Measurements from ENCODE around the gene GAMT. TPM values are rescaled to one million over a fixed set of nuclear protein-coding genes. Genes with fewer than 3 reads are reported as not detected.

Gene GAMT
- total RNA-seq, 2 donors from 2014 or later, result 13.6 to 17.7 TPM

GRCh38 chr19:1396768-1397679, 4.3 kb downstream of the GAMT start:
- peaks cover 6% of the 10 kb centered on the region for H3K4me1 Mint-ChIP-seq (ENCODE audit: low read depth)
- no peaks in the 10 kb centered on the region for H3K9me3 Mint-ChIP-seq
- H3K27me3 Mint-ChIP-seq (ENCODE audit: low read depth), result no peaks in the 10 kb centered on the region
- peaks cover 0 to 3% of the 10 kb centered on the region in 2 donors for H3K36me3 Mint-ChIP-seq (ENCODE audit: insufficient read depth in 2 of 2)
- no peak overlapping the region for H3K4me3 Mint-ChIP-seq
- ATAC-seq (replicated peaks in 1 of 2) (no peak), DNase-seq (no peak)
- no peak overlapping the region for H3K27ac Mint-ChIP-seq

- Mint-ChIP-seq H3K4me3 (no peak overlapping the region), H3K27me3 (ENCODE audit: low read depth) (no peaks in the 10 kb centered on the region), H3K4me1 (ENCODE audit: low read depth) (peaks cover 6% of the 10 kb centered on the region), H3K36me3 (ENCODE audit: insufficient read depth in 2 of 2) (peaks cover 0 to 6% of the 10 kb centered on the region in 2 donors), H3K27ac (no peak overlapping the region), H3K9me3 (no peaks in the 10 kb centered on the region)
- DNase-seq, result no peak
- ATAC-seq (replicated peaks in 1 of 2), result no peak
Measured at GRCh38 chr19:1396019-1396767, 5.1 kb downstream of the GAMT start.

GRCh38 chr19:1395194-1396018, 5.9 kb downstream of the GAMT start:
- no peak overlapping the region for H3K27ac Mint-ChIP-seq
- no peak overlapping the region for H3K4me3 Mint-ChIP-seq
- H3K4me1 Mint-ChIP-seq (ENCODE audit: low read depth), result peaks cover 6% of the 10 kb centered on the region
- no peaks in the 10 kb centered on the region for H3K9me3 Mint-ChIP-seq
- no peak for DNase-seq
- ATAC-seq (replicated peaks in 1 of 2), result no peak
- H3K36me3 Mint-ChIP-seq (ENCODE audit: insufficient read depth in 2 of 2), result peaks cover 1 to 7% of the 10 kb centered on the region in 2 donors
- no peaks in the 10 kb centered on the region for H3K27me3 Mint-ChIP-seq (ENCODE audit: low read depth)

GRCh38 chr19:1394252-1395193, 6.8 kb downstream of the GAMT start:
- H3K27me3 Mint-ChIP-seq (ENCODE audit: low read depth), result no peaks in the 10 kb centered on the region
- no peak for ATAC-seq (replicated peaks in 1 of 2)
- H3K27ac Mint-ChIP-seq, result no peak overlapping the region
- no peak for DNase-seq
- H3K36me3 Mint-ChIP-seq (ENCODE audit: insufficient read depth in 2 of 2), result peaks cover 1 to 7% of the 10 kb centered on the region in 2 donors
- no peak overlapping the region for H3K4me3 Mint-ChIP-seq
- H3K4me1 Mint-ChIP-seq (ENCODE audit: low read depth), result peaks cover 6% of the 10 kb centered on the region
- no peaks in the 10 kb centered on the region for H3K9me3 Mint-ChIP-seq

- Mint-ChIP-seq H3K27ac (no peak overlapping the region), H3K9me3 (no peaks in the 10 kb centered on the region)
- ATAC-seq (replicated peaks in 1 of 2), result no peak
Measured at GRCh38 chr19:1393841-1394240, 7.5 kb downstream of the GAMT start.

GRCh38 chr19:1392939-1393530, 8.3 kb downstream of the GAMT start:
- H3K9me3 Mint-ChIP-seq, result no peaks in the 10 kb centered on the region
- no peak overlapping the region for H3K27ac Mint-ChIP-seq
- H3K4me3 Mint-ChIP-seq, result no peak overlapping the region
- no peaks in the 10 kb centered on the region for H3K4me1 Mint-ChIP-seq (ENCODE audit: low read depth)
- no peak for DNase-seq
- ATAC-seq (replicated peaks in 1 of 2), result no peak
- peaks cover 4 to 6% of the 10 kb centered on the region in 2 donors for H3K36me3 Mint-ChIP-seq (ENCODE audit: insufficient read depth in 2 of 2)
- H3K27me3 Mint-ChIP-seq (ENCODE audit: low read depth), result no peaks in the 10 kb centered on the region

More at GRCh38 chr19:1393841-1394240, 7.5 kb downstream of the GAMT start:
- Mint-ChIP-seq H3K4me3 (no peak overlapping the region), H3K27me3 (ENCODE audit: low read depth) (no peaks in the 10 kb centered on the region), H3K4me1 (ENCODE audit: low read depth) (peaks cover 5% of the 10 kb centered on the region), H3K36me3 (ENCODE audit: insufficient read depth in 2 of 2) (peaks cover 6 to 7% of the 10 kb centered on the region in 2 donors)
- DNase-seq, result no peak

GRCh38 chr19:1392407-1392806, 8.9 kb downstream of the GAMT start:
- Mint-ChIP-seq H3K4me3 (no peak overlapping the region), H3K36me3 (ENCODE audit: insufficient read depth in 2 of 2) (peaks cover 4 to 6% of the 10 kb centered on the region in 2 donors), H3K9me3 (no peaks in the 10 kb centered on the region), H3K4me1 (ENCODE audit: low read depth) (no peaks in the 10 kb centered on the region), H3K27ac (no peak overlapping the region), H3K27me3 (ENCODE audit: low read depth) (no peaks in the 10 kb centered on the region)
- DNase-seq (no peak), ATAC-seq (replicated peaks in 1 of 2) (no peak)

- Mint-ChIP-seq H3K9me3 (no peaks in the 10 kb centered on the region), H3K27me3 (ENCODE audit: low read depth) (no peaks in the 10 kb centered on the region), H3K4me1 (ENCODE audit: low read depth) (peaks cover 9% of the 10 kb centered on the region), H3K36me3 (ENCODE audit: insufficient read depth in 2 of 2) (peaks cover 4 to 6% of the 10 kb centered on the region in 2 donors), H3K27ac (no peak overlapping the region), H3K4me3 (no peak overlapping the region)
- DNase-seq (no peak), ATAC-seq (replicated peaks in 1 of 2) (no peak)
Measured at GRCh38 chr19:1390890-1391423, 10.4 kb downstream of the GAMT start.

GRCh38 chr19:1389033-1389940, 12.1 kb downstream of the GAMT start:
- Mint-ChIP-seq H3K27me3 (ENCODE audit: low read depth) (no peaks in the 10 kb centered on the region), H3K9me3 (no peaks in the 10 kb centered on the region), H3K4me1 (ENCODE audit: low read depth) (peaks cover 16% of the 10 kb centered on the region), H3K36me3 (ENCODE audit: insufficient read depth in 2 of 2) (peaks cover 4 to 6% of the 10 kb centered on the region in 2 donors), H3K27ac (no peak overlapping the region), H3K4me3 (no peak overlapping the region)
- ATAC-seq (replicated peaks in 1 of 2) (no peak), DNase-seq (no peak)

GRCh38 chr19:1388637-1389026, 12.7 kb downstream of the GAMT start:
- Mint-ChIP-seq H3K27ac (no peak overlapping the region), H3K36me3 (ENCODE audit: insufficient read depth in 2 of 2) (peaks cover 4 to 6% of the 10 kb centered on the region in 2 donors), H3K27me3 (ENCODE audit: low read depth) (no peaks in the 10 kb centered on the region), H3K4me3 (no peak overlapping the region), H3K9me3 (no peaks in the 10 kb centered on the region), H3K4me1 (ENCODE audit: low read depth) (peaks cover 17% of the 10 kb centered on the region)
- DNase-seq (no peak), ATAC-seq (replicated peaks in 1 of 2) (no peak)
